Activated T-cell treated with anti-CD3 and anti-CD28 coated beads for 24 hours (primary cell): ENCODE data around the gene MAPK6.
"Not testable (repeated sequence)": the region's sequence is repeated elsewhere in the genome, so short reads cannot be mapped to it uniquely, and the experiment has no call there.

Experiments
- DNase-seq: peaks from one replicate; pipeline ENCODE4 v3.0.0-alpha.2; 2020; ENCODE audit warnings: low read depth

The MAPK6 gene

GRCh38 chr15:52080031-52080430 is 61.0 kb downstream of the MAPK6 start:
- no peak for DNase-seq

GRCh38 chr15:52080706-52081392 is 61.8 kb downstream of the MAPK6 start:
- DNase-seq = no peak

- DNase-seq = no peak
Measured at GRCh38 chr15:52082197-52083036, 63.4 kb downstream of the MAPK6 start.

- DNase-seq = not testable (repeated sequence)
Measured at GRCh38 chr15:52083037-52083359, 64.0 kb downstream of the MAPK6 start.

- DNase-seq = no peak
Measured at GRCh38 chr15:52083603-52084002, 64.6 kb downstream of the MAPK6 start.

GRCh38 chr15:52085299-52085698 is 66.3 kb downstream of the MAPK6 start:
- no peak for DNase-seq

GRCh38 chr15:52086011-52086786 is 67.2 kb downstream of the MAPK6 start:
- DNase-seq = no peak

GRCh38 chr15:52090193-52090592 is 71.2 kb downstream of the MAPK6 start:
- no peak for DNase-seq

GRCh38 chr15:52093167-52093538 is 74.1 kb downstream of the MAPK6 start:
- no peak for DNase-seq

- no peak for DNase-seq
Measured at GRCh38 chr15:52093539-52094510, 74.8 kb downstream of the MAPK6 start.

- DNase-seq = no peak
Measured at GRCh38 chr15:52094811-52095584, 76.0 kb downstream of the MAPK6 start.

GRCh38 chr15:52095597-52096262 is 76.7 kb downstream of the MAPK6 start:
- no peak for DNase-seq

- not testable (repeated sequence) for DNase-seq
Measured at GRCh38 chr15:52096536-52096935, 77.5 kb downstream of the MAPK6 start.

- DNase-seq = no peak
Measured at GRCh38 chr15:52097180-52097579, 78.2 kb downstream of the MAPK6 start.

GRCh38 chr15:52098323-52098722 is 79.3 kb downstream of the MAPK6 start:
- DNase-seq = no peak

GRCh38 chr15:52099651-52100272 is 80.7 kb downstream of the MAPK6 start:
- DNase-seq = no peak

- DNase-seq = no peak
Measured at GRCh38 chr15:52100807-52101442, 81.9 kb downstream of the MAPK6 start.

- DNase-seq = no peak
Measured at GRCh38 chr15:52101542-52102323, 82.7 kb downstream of the MAPK6 start.

- DNase-seq = no peak
Measured at GRCh38 chr15:52102463-52102862, 83.4 kb downstream of the MAPK6 start.
